Measurements from ENCODE around the gene NKX6-2. TPM values are rescaled to one million over a fixed set of nuclear protein-coding genes. Genes with fewer than 3 reads are reported as not detected.

The NKX6-2 gene
- total and polyA plus RNA-seq, 2 of the 8 experiments (the other 6 are each of a cell fraction or from before 2014, with no cell fraction given) = 0.06 TPM; not detected in 1

DNA sequence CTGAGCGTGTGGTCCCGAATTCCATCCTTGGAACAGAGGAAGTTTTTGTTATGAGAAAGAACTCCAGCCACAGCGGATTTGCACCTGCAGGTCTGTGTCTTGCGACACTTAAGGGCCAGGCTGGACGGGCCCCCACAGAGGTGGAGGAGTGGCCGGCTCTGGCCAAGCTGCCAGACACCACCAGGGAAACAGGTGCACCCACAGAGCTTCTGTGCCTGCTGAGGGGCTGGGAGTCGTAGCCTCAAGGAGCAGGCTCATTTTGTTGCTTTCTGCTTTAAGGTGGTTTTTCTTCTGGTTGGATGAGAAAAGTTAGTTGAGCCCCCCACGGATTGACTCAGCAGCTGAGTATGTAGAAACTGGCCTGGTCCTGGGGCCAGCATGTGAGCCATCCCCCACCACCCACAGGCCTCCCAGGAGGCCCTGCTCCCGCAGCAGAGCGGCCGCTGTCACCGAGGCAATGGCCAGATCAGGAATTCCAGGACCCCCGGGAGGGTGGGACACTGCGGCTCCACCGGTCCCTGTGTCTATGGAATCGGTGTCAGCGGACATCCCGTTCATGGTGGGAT is 41.9 kb downstream of the NKX6-2 start (continued):
- TF ChIP-seq, protein P1, sequence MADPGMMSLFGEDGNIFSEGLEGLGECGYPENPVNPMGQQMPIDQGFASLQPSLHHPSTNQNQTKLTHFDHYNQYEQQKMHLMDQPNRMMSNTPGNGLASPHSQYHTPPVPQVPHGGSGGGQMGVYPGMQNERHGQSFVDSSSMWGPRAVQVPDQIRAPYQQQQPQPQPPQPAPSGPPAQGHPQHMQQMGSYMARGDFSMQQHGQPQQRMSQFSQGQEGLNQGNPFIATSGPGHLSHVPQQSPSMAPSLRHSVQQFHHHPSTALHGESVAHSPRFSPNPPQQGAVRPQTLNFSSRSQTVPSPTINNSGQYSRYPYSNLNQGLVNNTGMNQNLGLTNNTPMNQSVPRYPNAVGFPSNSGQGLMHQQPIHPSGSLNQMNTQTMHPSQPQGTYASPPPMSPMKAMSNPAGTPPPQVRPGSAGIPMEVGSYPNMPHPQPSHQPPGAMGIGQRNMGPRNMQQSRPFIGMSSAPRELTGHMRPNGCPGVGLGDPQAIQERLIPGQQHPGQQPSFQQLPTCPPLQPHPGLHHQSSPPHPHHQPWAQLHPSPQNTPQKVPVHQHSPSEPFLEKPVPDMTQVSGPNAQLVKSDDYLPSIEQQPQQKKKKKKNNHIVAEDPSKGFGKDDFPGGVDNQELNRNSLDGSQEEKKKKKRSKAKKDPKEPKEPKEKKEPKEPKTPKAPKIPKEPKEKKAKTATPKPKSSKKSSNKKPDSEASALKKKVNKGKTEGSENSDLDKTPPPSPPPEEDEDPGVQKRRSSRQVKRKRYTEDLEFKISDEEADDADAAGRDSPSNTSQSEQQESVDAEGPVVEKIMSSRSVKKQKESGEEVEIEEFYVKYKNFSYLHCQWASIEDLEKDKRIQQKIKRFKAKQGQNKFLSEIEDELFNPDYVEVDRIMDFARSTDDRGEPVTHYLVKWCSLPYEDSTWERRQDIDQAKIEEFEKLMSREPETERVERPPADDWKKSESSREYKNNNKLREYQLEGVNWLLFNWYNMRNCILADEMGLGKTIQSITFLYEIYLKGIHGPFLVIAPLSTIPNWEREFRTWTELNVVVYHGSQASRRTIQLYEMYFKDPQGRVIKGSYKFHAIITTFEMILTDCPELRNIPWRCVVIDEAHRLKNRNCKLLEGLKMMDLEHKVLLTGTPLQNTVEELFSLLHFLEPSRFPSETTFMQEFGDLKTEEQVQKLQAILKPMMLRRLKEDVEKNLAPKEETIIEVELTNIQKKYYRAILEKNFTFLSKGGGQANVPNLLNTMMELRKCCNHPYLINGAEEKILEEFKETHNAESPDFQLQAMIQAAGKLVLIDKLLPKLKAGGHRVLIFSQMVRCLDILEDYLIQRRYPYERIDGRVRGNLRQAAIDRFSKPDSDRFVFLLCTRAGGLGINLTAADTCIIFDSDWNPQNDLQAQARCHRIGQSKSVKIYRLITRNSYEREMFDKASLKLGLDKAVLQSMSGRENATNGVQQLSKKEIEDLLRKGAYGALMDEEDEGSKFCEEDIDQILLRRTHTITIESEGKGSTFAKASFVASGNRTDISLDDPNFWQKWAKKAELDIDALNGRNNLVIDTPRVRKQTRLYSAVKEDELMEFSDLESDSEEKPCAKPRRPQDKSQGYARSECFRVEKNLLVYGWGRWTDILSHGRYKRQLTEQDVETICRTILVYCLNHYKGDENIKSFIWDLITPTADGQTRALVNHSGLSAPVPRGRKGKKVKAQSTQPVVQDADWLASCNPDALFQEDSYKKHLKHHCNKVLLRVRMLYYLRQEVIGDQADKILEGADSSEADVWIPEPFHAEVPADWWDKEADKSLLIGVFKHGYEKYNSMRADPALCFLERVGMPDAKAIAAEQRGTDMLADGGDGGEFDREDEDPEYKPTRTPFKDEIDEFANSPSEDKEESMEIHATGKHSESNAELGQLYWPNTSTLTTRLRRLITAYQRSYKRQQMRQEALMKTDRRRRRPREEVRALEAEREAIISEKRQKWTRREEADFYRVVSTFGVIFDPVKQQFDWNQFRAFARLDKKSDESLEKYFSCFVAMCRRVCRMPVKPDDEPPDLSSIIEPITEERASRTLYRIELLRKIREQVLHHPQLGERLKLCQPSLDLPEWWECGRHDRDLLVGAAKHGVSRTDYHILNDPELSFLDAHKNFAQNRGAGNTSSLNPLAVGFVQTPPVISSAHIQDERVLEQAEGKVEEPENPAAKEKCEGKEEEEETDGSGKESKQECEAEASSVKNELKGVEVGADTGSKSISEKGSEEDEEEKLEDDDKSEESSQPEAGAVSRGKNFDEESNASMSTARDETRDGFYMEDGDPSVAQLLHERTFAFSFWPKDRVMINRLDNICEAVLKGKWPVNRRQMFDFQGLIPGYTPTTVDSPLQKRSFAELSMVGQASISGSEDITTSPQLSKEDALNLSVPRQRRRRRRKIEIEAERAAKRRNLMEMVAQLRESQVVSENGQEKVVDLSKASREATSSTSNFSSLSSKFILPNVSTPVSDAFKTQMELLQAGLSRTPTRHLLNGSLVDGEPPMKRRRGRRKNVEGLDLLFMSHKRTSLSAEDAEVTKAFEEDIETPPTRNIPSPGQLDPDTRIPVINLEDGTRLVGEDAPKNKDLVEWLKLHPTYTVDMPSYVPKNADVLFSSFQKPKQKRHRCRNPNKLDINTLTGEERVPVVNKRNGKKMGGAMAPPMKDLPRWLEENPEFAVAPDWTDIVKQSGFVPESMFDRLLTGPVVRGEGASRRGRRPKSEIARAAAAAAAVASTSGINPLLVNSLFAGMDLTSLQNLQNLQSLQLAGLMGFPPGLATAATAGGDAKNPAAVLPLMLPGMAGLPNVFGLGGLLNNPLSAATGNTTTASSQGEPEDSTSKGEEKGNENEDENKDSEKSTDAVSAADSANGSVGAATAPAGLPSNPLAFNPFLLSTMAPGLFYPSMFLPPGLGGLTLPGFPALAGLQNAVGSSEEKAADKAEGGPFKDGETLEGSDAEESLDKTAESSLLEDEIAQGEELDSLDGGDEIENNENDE (IDR thresholded peaks at IDR 0.05; ENCODE audit: insufficient replicate concordance, low read length) = no peak
- TF ChIP-seq SP2 (IDR thresholded peaks at IDR 0.05; ENCODE audit: low read length) (no peak), SAP30 (IDR thresholded peaks at IDR 0.05; ENCODE audit: insufficient read depth, insufficient replicate concordance, low read length) (no peak), KDM5A (IDR thresholded peaks at IDR 0.05; ENCODE audit: low read length) (no peak), CHD1 (IDR thresholded peaks at IDR 0.05; ENCODE audit: low read depth, low read length) (no peak), RNF2 (IDR thresholded peaks at IDR 0.05; ENCODE audit: borderline replicate concordance, low read depth, low read length, missing control alignments, poor library complexity, severe bottlenecking) (no peak), TAF1 (IDR thresholded peaks at IDR 0.05; ENCODE audit: low read depth, low read length) (no peak), RAD21 (IDR thresholded peaks at IDR 0.05 in 1 of 2, conservative IDR thresholded peaks at IDR 0.05 in 1 of 2; ENCODE audit: low read depth in 2 of 2, low read length in 2 of 2) (no peak), TBP (IDR thresholded peaks at IDR 0.05; ENCODE audit: low read depth, low read length) (no peak), TAF7 (optimal IDR thresholded peaks at IDR 0.05; ENCODE audit: borderline replicate concordance, low read depth, low read length) (no peak), CREB1 (IDR thresholded peaks at IDR 0.05) (no peak)

All from H1 (cell line).